B cell (primary cell): ENCODE data around the gene GSTM5. TPM values are rescaled to one million over a fixed set of nuclear protein-coding genes. Genes with fewer than 3 reads are reported as not detected.
"Not testable (repeated sequence)": the region's sequence is repeated elsewhere in the genome, so short reads cannot be mapped to it uniquely, and the experiment has no call there.

Experiments used
- ATAC-seq: fragments of 200-7000 bp; cut with Tn5 transposase; one replicate; pipeline ENCODE4 v1.10.0; 2021; ENCODE audit warnings: low read depth, mild to moderate bottlenecking, moderate number of reproducible peaks, moderate library complexity
- CTCF ChIA-PET: fragments of 350-600 bp; sonication (Branson Sonifier 250); formaldehyde crosslinking; loops from one replicate; lab custom pipeline; 2021; ENCODE audit warnings: antibody characterized with exemption, inconsistent platforms; lab: Charles Lee
- POLR2A ChIA-PET: fragments of 350-600 bp; sonication (Branson Sonifier 250); formaldehyde crosslinking; loops from one replicate; lab custom pipeline; 2021; ENCODE audit warnings: antibody characterized with exemption; lab: Charles Lee
- DNase-seq: peaks from one replicate; pipeline ENCODE4 v3.0.0; 2013
- H2AFZ ChIP-seq: 2 replicates; pipeline ENCODE4 v1.6.1; 2012; ENCODE audit warnings: mild to moderate bottlenecking, low read depth, low read length; ENCODE audit not compliant: insufficient read depth, poor library complexity, severe bottlenecking
- H3K27ac ChIP-seq, 2 donors: 1 replicate in 1 of 2; 2 replicates in 1 of 2; pipeline ENCODE4 v1.5.1; 2012 to 2013; ENCODE audit warnings: low read length in 2 of 2, mild to moderate bottlenecking in 2 of 2, moderate library complexity in 1 of 2
- H3K27me3 ChIP-seq, 4 experiments: fragments of 200-600 bp in 1 of 4; sonication (generic) in 1 of 4; replicated peaks in 1 of 4; 1 replicate in 2 of 4; 2 replicates in 2 of 4; pipeline versions ENCODE4 v1.6.1 to v1.7.0; 2013 to 2016; ENCODE audit warnings: low read length in 3 of 4, mild to moderate bottlenecking in 2 of 4, mixed read lengths in 1 of 4, moderate library complexity in 1 of 4; ENCODE audit not compliant: insufficient read depth in 4 of 4, control insufficient read depth in 3 of 4; ENCODE audit errors: control extremely low read depth in 1 of 4
- H3K36me3 ChIP-seq, 2 experiments: replicated peaks in 1 of 2; 1 replicate in 1 of 2; 2 replicates in 1 of 2; pipeline versions ENCODE4 v1.6.1 to v1.7.1; 2013; ENCODE audit warnings: low read length in 1 of 2; ENCODE audit not compliant: insufficient read depth in 2 of 2, control insufficient read depth in 1 of 2; ENCODE audit errors: control extremely low read depth in 1 of 2, extremely low read depth in 1 of 2
- H3K4me1 ChIP-seq, 2 donors: fragments of 200-600 bp in 1 of 2; sonication (generic) in 1 of 2; 1 replicate in 1 of 2; 2 replicates in 1 of 2; pipeline versions ENCODE4 v1.5.1 to v1.6.1; 2013 to 2017; ENCODE audit warnings: low read length in 2 of 2; ENCODE audit not compliant: control insufficient read depth in 2 of 2, insufficient read depth in 2 of 2
- H3K4me2 ChIP-seq: replicated peaks from 2 replicates; pipeline ENCODE3; 2012; ENCODE audit warnings: mild to moderate bottlenecking, low read depth, low read length; ENCODE audit not compliant: poor library complexity, severe bottlenecking
- H3K4me3 ChIP-seq, 5 experiments: fragments of 200-600 bp in 1 of 5; sonication (generic) in 1 of 5; 1 replicate in 3 of 5; 2 replicates in 2 of 5; pipeline versions ENCODE4 v1.5.1 to v1.7.0; 2011 to 2016; ENCODE audit warnings: low read length in 4 of 5, mild to moderate bottlenecking in 4 of 5, low read depth in 2 of 5, control low read depth in 1 of 5, moderate library complexity in 1 of 5; ENCODE audit not compliant: insufficient read depth in 1 of 5; ENCODE audit errors: control extremely low read depth in 1 of 5, extremely low read depth in 1 of 5
- H3K79me2 ChIP-seq: fragments of 200-600 bp; sonication (generic); one replicate; pipeline ENCODE4 v1.6.0; 2016; ENCODE audit warnings: low read length; ENCODE audit not compliant: control insufficient read depth, insufficient read depth
- H3K9ac ChIP-seq: fragments of 200-600 bp; sonication (generic); 2 replicates; pipeline ENCODE4 v1.6.1; 2017; ENCODE audit warnings: mild to moderate bottlenecking, low read length, moderate library complexity
- H3K9me3 ChIP-seq, 3 donors: one replicate each; pipeline versions ENCODE4 v1.6.1 to v1.7.1; 2013; ENCODE audit warnings: low read length in 2 of 3; ENCODE audit not compliant: control insufficient read depth in 2 of 3, insufficient read depth in 1 of 3; ENCODE audit errors: control extremely low read depth in 1 of 3
- H4K20me1 ChIP-seq: 2 replicates; pipeline ENCODE4 v1.6.0; 2012; ENCODE audit warnings: mild to moderate bottlenecking, low read length; ENCODE audit not compliant: insufficient read depth, control insufficient read depth, poor library complexity, severe bottlenecking
- H3K27ac Mint-ChIP-seq: one replicate; pipeline ENCODE4 v1.8.0; 2021; ENCODE audit warnings: mixed read lengths
- H3K27me3 Mint-ChIP-seq: one replicate; pipeline ENCODE4 v1.8.0; 2021; ENCODE audit warnings: mixed read lengths
- H3K4me1 Mint-ChIP-seq: one replicate; pipeline ENCODE4 v1.8.0; 2021; ENCODE audit warnings: mixed read lengths
- H3K4me3 Mint-ChIP-seq: one replicate; pipeline ENCODE4 v1.8.0; 2021; ENCODE audit warnings: mixed read lengths
- H3K9me3 Mint-ChIP-seq: one replicate; pipeline ENCODE4 v1.8.0; 2022; ENCODE audit warnings: mixed read lengths; ENCODE audit not compliant: insufficient read depth
- EZH2 ChIP-seq: IDR thresholded peaks from 2 replicates; pipeline ENCODE4 v1.6.1; 2012; ENCODE audit warnings: borderline replicate concordance, low read depth, mild to moderate bottlenecking, moderate library complexity, low read length; ENCODE audit not compliant: insufficient read depth, poor library complexity, severe bottlenecking
- WGBS: methylation state at CpG from one replicate; pipeline ENCODE4 v1.1.5; 2013; ENCODE audit warnings: missing lambda C conversion rate; ENCODE audit not compliant: insufficient coverage; 5-methylcytosine and 5-hydroxymethylcytosine counted together
- intact Hi-C: fragments of 100-400 bp; cut with micrococcal nuclease; formaldehyde crosslinking; loops from one replicate; pipeline ENCODE4 v1.10.0; 2022
- polyA plus RNA-seq: library from polyadenylated mRNA; depleted of rRNA; stranded (reverse); fragments of >200 nt; gene quantifications from 2 replicates; pipeline ENCODE4 v1.2.3, GENCODE V29; 2012
- total RNA-seq, 2 donors: library from RNA; stranded (reverse); fragments of 120-200 nt in 1 of 2; gene quantifications; 1 replicate in 1 of 2; 2 replicates in 1 of 2; pipeline versions ENCODE4 v1.2.3 to v1.2.4, GENCODE V29; 2013 to 2022
- TF ChIP-seq, protein P1 (sequence below): fragments of 200-600 bp; IDR thresholded peaks from one replicate; pipeline ENCODE4 v1.8.0; 2022; ENCODE audit warnings: antibody characterized with exemption, mild to moderate bottlenecking

The GSTM5 gene
- total and polyA plus RNA-seq, 2 donors (not counting 1 experiment from before 2014, with no cell fraction given) = 0.07 TPM; not detected in 1

DNA sequence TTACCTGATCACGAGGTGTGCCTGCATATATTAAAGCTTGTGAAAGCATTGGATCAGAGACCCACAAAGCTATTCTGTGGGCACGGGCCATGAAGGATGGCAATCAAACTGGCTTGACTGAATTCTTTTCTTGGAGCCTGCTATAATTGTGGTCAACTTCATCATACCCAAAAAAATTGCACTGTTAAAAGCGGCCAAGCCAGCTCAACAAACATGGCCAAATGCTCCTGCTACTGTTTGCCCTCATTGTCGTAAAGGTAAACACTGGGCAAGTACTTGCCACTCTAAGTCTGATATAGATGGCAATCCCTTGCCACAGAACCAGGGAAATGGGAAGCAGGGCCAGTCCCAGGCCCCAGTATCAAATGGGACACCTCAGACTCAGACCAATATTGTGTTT, 6.6 kb upstream of the GSTM5 start:
- H3K4me3 ChIP-seq = no peak overlapping the region
- no peaks in the 10 kb centered on the region for H3K27me3 ChIP-seq
- peaks cover 0 to 15% (median 6%) of the 10 kb centered on the region in 3 donors for H3K9me3 ChIP-seq
- peaks cover 4% of the 10 kb centered on the region for H3K27me3 Mint-ChIP-seq
- no peak overlapping the region for H3K27ac ChIP-seq
- H3K4me1 Mint-ChIP-seq = no peaks in the 10 kb centered on the region
- intact Hi-C loops = no loop called here
- no peak for ATAC-seq
- H4K20me1 ChIP-seq = no peaks in the 10 kb centered on the region
- H2AFZ ChIP-seq = no peak overlapping the region
- H3K27ac Mint-ChIP-seq = no peak overlapping the region
- ChIA-PET POLR2A (no interaction called here), CTCF (interaction anchor here (0.9 to 1.2 kb wide), 2 partner anchors 64 to 65 kb away, joined by 3 read pairs; no protein-coding TSS in a partner anchor)
- H3K4me2 ChIP-seq = no peak overlapping the region
- no peak overlapping the region for H3K9ac ChIP-seq
- no peak for DNase-seq
- H3K36me3 ChIP-seq = no peaks in the 10 kb centered on the region
- peaks cover 3% of the 10 kb centered on the region for H3K9me3 Mint-ChIP-seq
- H3K4me3 Mint-ChIP-seq = no peak overlapping the region
- H3K4me1 ChIP-seq = no peaks in the 10 kb centered on the region
- 96% methylated on average over 4 of the region's 4 CpGs for WGBS
- TF ChIP-seq, protein P1, sequence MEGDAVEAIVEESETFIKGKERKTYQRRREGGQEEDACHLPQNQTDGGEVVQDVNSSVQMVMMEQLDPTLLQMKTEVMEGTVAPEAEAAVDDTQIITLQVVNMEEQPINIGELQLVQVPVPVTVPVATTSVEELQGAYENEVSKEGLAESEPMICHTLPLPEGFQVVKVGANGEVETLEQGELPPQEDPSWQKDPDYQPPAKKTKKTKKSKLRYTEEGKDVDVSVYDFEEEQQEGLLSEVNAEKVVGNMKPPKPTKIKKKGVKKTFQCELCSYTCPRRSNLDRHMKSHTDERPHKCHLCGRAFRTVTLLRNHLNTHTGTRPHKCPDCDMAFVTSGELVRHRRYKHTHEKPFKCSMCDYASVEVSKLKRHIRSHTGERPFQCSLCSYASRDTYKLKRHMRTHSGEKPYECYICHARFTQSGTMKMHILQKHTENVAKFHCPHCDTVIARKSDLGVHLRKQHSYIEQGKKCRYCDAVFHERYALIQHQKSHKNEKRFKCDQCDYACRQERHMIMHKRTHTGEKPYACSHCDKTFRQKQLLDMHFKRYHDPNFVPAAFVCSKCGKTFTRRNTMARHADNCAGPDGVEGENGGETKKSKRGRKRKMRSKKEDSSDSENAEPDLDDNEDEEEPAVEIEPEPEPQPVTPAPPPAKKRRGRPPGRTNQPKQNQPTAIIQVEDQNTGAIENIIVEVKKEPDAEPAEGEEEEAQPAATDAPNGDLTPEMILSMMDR = no peak
- no peak for TF ChIP-seq EZH2
- H3K79me2 ChIP-seq = no peaks in the 10 kb centered on the region

DNA sequence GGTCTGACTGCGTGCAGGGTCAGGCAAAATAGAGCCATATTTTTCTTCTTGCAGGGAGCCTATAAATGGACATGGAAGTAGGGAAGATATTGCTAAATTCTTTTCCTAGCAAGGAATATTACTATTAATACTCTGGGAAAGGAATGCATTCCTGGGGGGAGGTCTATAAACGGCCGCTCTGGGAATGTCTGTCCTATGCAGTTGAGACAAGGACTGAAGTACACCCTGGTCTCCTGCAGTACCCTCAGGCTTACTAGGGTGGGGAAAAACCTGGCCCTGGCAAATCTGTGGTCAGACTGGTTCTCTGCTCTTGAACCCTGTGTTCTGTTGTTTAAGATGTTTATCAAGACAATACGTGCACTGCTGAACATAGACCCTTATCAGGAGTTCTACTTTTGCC, 3.1 kb upstream of the GSTM5 start:
- H3K4me3 Mint-ChIP-seq, CTCF ChIA-PET, H3K4me2 ChIP-seq, ATAC-seq, H3K27me3 ChIP-seq, H4K20me1 ChIP-seq, H3K27ac Mint-ChIP-seq, H3K79me2 ChIP-seq, intact Hi-C loops, H3K27ac ChIP-seq, H3K9ac ChIP-seq, POLR2A ChIA-PET, H3K27me3 Mint-ChIP-seq, H3K4me3 ChIP-seq, H2AFZ ChIP-seq, H3K4me1 Mint-ChIP-seq, H3K4me1 ChIP-seq, H3K36me3 ChIP-seq, DNase-seq, H3K9me3 Mint-ChIP-seq: not testable (repeated sequence)
- 50% methylated on average over 2 of the region's 4 CpGs for WGBS
- peaks cover 0 to 16% (median 6%) of the 10 kb centered on the region in 3 donors for H3K9me3 ChIP-seq

DNA sequence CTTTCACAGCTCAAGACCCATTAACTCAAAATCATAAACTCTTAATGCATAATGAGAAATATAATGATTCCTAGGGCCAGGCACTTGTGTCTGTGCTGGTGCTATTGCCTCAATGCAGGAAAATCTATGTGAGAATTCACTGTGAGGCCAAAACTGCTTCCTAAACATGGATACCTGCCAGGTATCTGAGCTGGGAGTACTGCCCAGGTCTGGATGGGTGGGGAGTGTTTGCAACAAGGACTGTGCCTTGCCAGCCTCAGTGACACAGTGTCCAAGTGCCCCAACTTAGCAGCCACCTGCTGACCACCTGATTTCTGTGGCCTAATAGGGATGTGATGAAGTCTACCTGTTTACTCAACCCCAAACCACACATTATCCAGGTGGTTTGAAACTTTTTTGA, 2.2 kb upstream of the GSTM5 start:
- H3K4me2 ChIP-seq, H3K27ac ChIP-seq, intact Hi-C loops, H3K79me2 ChIP-seq, ATAC-seq, H3K4me3 Mint-ChIP-seq, POLR2A ChIA-PET, H3K9me3 Mint-ChIP-seq, CTCF ChIA-PET, H3K9ac ChIP-seq, H3K36me3 ChIP-seq, H3K27ac Mint-ChIP-seq, H3K4me1 Mint-ChIP-seq, H2AFZ ChIP-seq, DNase-seq, H3K4me1 ChIP-seq, H4K20me1 ChIP-seq, H3K4me3 ChIP-seq, H3K27me3 ChIP-seq: not testable (repeated sequence)
- peaks cover 15% of the 10 kb centered on the region for H3K27me3 Mint-ChIP-seq
- H3K9me3 ChIP-seq = peaks cover 0 to 13% (median 6%) of the 10 kb centered on the region in 3 donors
